ENCODE measurements around the gene DFFA. TPM values are rescaled to one million over a fixed set of nuclear protein-coding genes. Genes with fewer than 3 reads are reported as not detected.
"Not testable (repeated sequence)": the region's sequence is repeated elsewhere in the genome, so short reads cannot be mapped to it uniquely, and the experiment has no call there.

Gene DFFA
- total RNA-seq, 2 donors from 2014 or later, result 14.8 to 16.4 TPM

- ATAC-seq (ENCODE audit: insufficient number of reproducible peaks, low FRiP score, low read depth), result no peak
- Histone ChIP-seq H3K27me3 (replicated peaks; ENCODE audit: insufficient read depth) (no peaks in the 10 kb centered on the region), H3K4me3 (no peak overlapping the region), H3K36me3 (peaks cover 14% of the 10 kb centered on the region), H3K27ac (no peak overlapping the region), H3K9me3 (no peaks in the 10 kb centered on the region), H3K4me1 (ENCODE audit: control insufficient read depth in 1 of 2, low read depth in 2 of 2) (no peaks in the 10 kb centered on the region)
- TF ChIP-seq CTCF (IDR thresholded peaks at IDR 0.05), result no peak
- no peak for DNase-seq (ENCODE audit: low spot score)
These were observed 14.5 kb downstream of the DFFA start for GRCh38 chr1:10457875-10458274.

- not testable (repeated sequence) for H3K4me3 ChIP-seq; DNase-seq (ENCODE audit: low spot score); H3K27ac ChIP-seq; ATAC-seq (ENCODE audit: insufficient number of reproducible peaks, low FRiP score, low read depth); H3K27me3 ChIP-seq (replicated peaks; ENCODE audit: insufficient read depth); H3K9me3 ChIP-seq; H3K4me1 ChIP-seq (ENCODE audit: control insufficient read depth in 1 of 2, low read depth in 2 of 2)
- H3K36me3 ChIP-seq, result peaks cover 10% of the 10 kb centered on the region
These were observed 14.9 kb downstream of the DFFA start for GRCh38 chr1:10457462-10457861.

GRCh38 chr1:10456661-10457060 lies 15.7 kb downstream of the DFFA start:
- Histone ChIP-seq H3K9me3 (no peaks in the 10 kb centered on the region), H3K27me3 (replicated peaks; ENCODE audit: insufficient read depth) (no peaks in the 10 kb centered on the region), H3K4me1 (ENCODE audit: control insufficient read depth in 1 of 2, low read depth in 2 of 2) (peaks cover 0 to under 1% of the 10 kb centered on the region in 2 donors), H3K36me3 (peaks cover 5% of the 10 kb centered on the region), H3K4me3 (no peak overlapping the region), H3K27ac (no peak overlapping the region)
- ATAC-seq (ENCODE audit: insufficient number of reproducible peaks, low FRiP score, low read depth) (no peak), DNase-seq (ENCODE audit: low spot score) (no peak)
- no peak for TF ChIP-seq CTCF (IDR thresholded peaks at IDR 0.05)

- Histone ChIP-seq H3K27ac (no peak overlapping the region), H3K9me3 (no peaks in the 10 kb centered on the region), H3K4me1 (ENCODE audit: control insufficient read depth in 1 of 2, low read depth in 2 of 2) (peaks cover 0 to 7% of the 10 kb centered on the region in 2 donors), H3K27me3 (replicated peaks; ENCODE audit: insufficient read depth) (no peaks in the 10 kb centered on the region), H3K4me3 (no peak overlapping the region), H3K36me3 (peaks cover 1% of the 10 kb centered on the region)
- no peak for TF ChIP-seq CTCF (IDR thresholded peaks at IDR 0.05)
- no peak for DNase-seq (ENCODE audit: low spot score)
- no peak for ATAC-seq (ENCODE audit: insufficient number of reproducible peaks, low FRiP score, low read depth)
These were observed 16.3 kb downstream of the DFFA start for GRCh38 chr1:10456048-10456447.

GRCh38 chr1:10451287-10451686 lies 21.0 kb downstream of the DFFA start:
- H3K36me3 ChIP-seq, result no peaks in the 10 kb centered on the region
- H3K9me3 ChIP-seq, result no peaks in the 10 kb centered on the region
- DNase-seq (ENCODE audit: low spot score), result no peak
- ATAC-seq (ENCODE audit: insufficient number of reproducible peaks, low FRiP score, low read depth), result no peak
- H3K27me3 ChIP-seq (replicated peaks; ENCODE audit: insufficient read depth), result no peaks in the 10 kb centered on the region
- H3K4me3 ChIP-seq, result peak overlapping the region; percentile 42
- no peak overlapping the region for H3K27ac ChIP-seq
- no peak for TF ChIP-seq CTCF (IDR thresholded peaks at IDR 0.05)
- H3K4me1 ChIP-seq (ENCODE audit: control insufficient read depth in 1 of 2, low read depth in 2 of 2), result peaks cover 0 to 18% of the 10 kb centered on the region in 2 donors

- DNase-seq (ENCODE audit: low spot score) (no peak), ATAC-seq (ENCODE audit: insufficient number of reproducible peaks, low FRiP score, low read depth) (no peak)
- no peak for TF ChIP-seq CTCF (IDR thresholded peaks at IDR 0.05)
- peaks cover 0 to 18% of the 10 kb centered on the region in 2 donors for H3K4me1 ChIP-seq (ENCODE audit: control insufficient read depth in 1 of 2, low read depth in 2 of 2)
- no peak overlapping the region for H3K27ac ChIP-seq
- H3K27me3 ChIP-seq (replicated peaks; ENCODE audit: insufficient read depth), result no peaks in the 10 kb centered on the region
- no peaks in the 10 kb centered on the region for H3K36me3 ChIP-seq
- no peaks in the 10 kb centered on the region for H3K9me3 ChIP-seq
- H3K4me3 ChIP-seq, result peak overlapping the region; percentile 42
These were observed 21.5 kb downstream of the DFFA start for GRCh38 chr1:10450836-10451235.

Data from thoracic aorta (tissue), 2 donors.